GM23338 (cell line): ENCODE data around the gene BANF1. TPM values are rescaled to one million over a fixed set of nuclear protein-coding genes. Genes with fewer than 3 reads are reported as not detected.

Experiments used
- ATAC-seq: fragments of 200-7000 bp; cut with Tn5 transposase; 3 replicates; pipeline ENCODE4 v1.9.1; 2020
- DNase-seq: peaks from one replicate; pipeline ENCODE4 v3.0.0-alpha.2; 2015; ENCODE audit warnings: low spot score
- H2AFZ ChIP-seq: fragments of 200-600 bp; sonication (generic); 2 replicates; pipeline ENCODE4 v1.8.0; 2016; ENCODE audit warnings: antibody characterized with exemption, mild to moderate bottlenecking, moderate library complexity
- H3F3A ChIP-seq: fragments of 200-600 bp; sonication (generic); replicated peaks from 2 replicates; pipeline ENCODE4 v1.8.0; 2017; ENCODE audit warnings: antibody characterized with exemption, mixed run types, low read depth
- H3K27ac ChIP-seq: fragments of 200-600 bp; sonication (generic); 2 replicates; pipeline ENCODE4 v1.6.1; 2016; ENCODE audit warnings: low read depth
- H3K27me3 ChIP-seq: fragments of 200-600 bp; sonication (generic); 2 replicates; pipeline ENCODE4 v1.8.0; 2016; ENCODE audit warnings: mild to moderate bottlenecking, mixed run types, moderate library complexity; ENCODE audit not compliant: insufficient read depth
- H3K36me3 ChIP-seq: fragments of 200-600 bp; sonication (generic); 2 replicates; pipeline ENCODE4 v1.8.0; 2016; ENCODE audit warnings: mild to moderate bottlenecking; ENCODE audit not compliant: insufficient read depth
- H3K4me1 ChIP-seq: fragments of 200-600 bp; sonication (generic); 2 replicates; pipeline ENCODE4 v1.8.0; 2016; ENCODE audit warnings: mild to moderate bottlenecking, moderate library complexity; ENCODE audit not compliant: insufficient read depth
- H3K4me2 ChIP-seq: fragments of 200-600 bp; sonication (generic); 2 replicates; pipeline ENCODE4 v1.7.1; 2017; ENCODE audit warnings: mixed run types
- H3K4me3 ChIP-seq: fragments of 200-600 bp; sonication (generic); 2 replicates; pipeline ENCODE4 v1.6.1; 2016; ENCODE audit warnings: mixed run types
- H3K79me2 ChIP-seq: fragments of 200-600 bp; sonication (generic); replicated peaks from 2 replicates; pipeline ENCODE4 v1.8.0; 2017; ENCODE audit warnings: mild to moderate bottlenecking; ENCODE audit not compliant: insufficient read depth
- H3K9me2 ChIP-seq: fragments of 200-600 bp; sonication (generic); 2 replicates; pipeline ENCODE4 v1.8.0; 2017; ENCODE audit not compliant: insufficient read depth
- H4K20me1 ChIP-seq: fragments of 200-600 bp; sonication (generic); replicated peaks from 2 replicates; pipeline ENCODE4 v1.8.0; 2017; ENCODE audit warnings: mild to moderate bottlenecking; ENCODE audit not compliant: insufficient read depth
- H3K27ac Mint-ChIP-seq: 2 replicates; pipeline ENCODE4 v1.8.0; 2020; ENCODE audit warnings: inconsistent platforms, mild to moderate bottlenecking, moderate library complexity, mixed read lengths
- H3K27me3 Mint-ChIP-seq: 3 replicates; pipeline ENCODE4 v1.8.0; 2022; ENCODE audit warnings: low read depth, mild to moderate bottlenecking, moderate library complexity, mixed read lengths, inconsistent platforms; ENCODE audit not compliant: insufficient read depth, poor library complexity
- H3K36me3 Mint-ChIP-seq: 3 replicates; pipeline ENCODE4 v1.8.0; 2021; ENCODE audit warnings: low read depth, mild to moderate bottlenecking, inconsistent platforms, moderate library complexity, mixed read lengths
- H3K4me1 Mint-ChIP-seq: 3 replicates; pipeline ENCODE4 v1.8.0; 2020; ENCODE audit warnings: mild to moderate bottlenecking, inconsistent platforms, mixed read lengths
- H3K4me3 Mint-ChIP-seq: 3 replicates; pipeline ENCODE4 v1.8.0; 2021; ENCODE audit warnings: moderate library complexity, mild to moderate bottlenecking, inconsistent platforms, mixed read lengths
- H3K9me3 Mint-ChIP-seq: 3 replicates; pipeline ENCODE4 v1.8.0; 2020; ENCODE audit warnings: moderate library complexity, mild to moderate bottlenecking, inconsistent platforms, mixed read lengths
- CREB1 ChIP-seq: fragments of 250-450 bp; sonication (Bioruptor Pico); IDR thresholded peaks from 2 replicates; pipeline ENCODE4 v1.5.0; 2020; ENCODE audit warnings: low read depth, mild to moderate bottlenecking, moderate library complexity
- EZH2 ChIP-seq: fragments of 200-600 bp; sonication (generic); IDR thresholded peaks from one replicate; pipeline ENCODE4 v1.8.0; 2017; ENCODE audit warnings: antibody characterized with exemption, mild to moderate bottlenecking, low read depth; ENCODE audit not compliant: unreplicated experiment
- EZH2phosphoT487 ChIP-seq: fragments of 200-600 bp; sonication (generic); IDR thresholded peaks from one replicate; pipeline ENCODE4 v1.8.1; 2018; ENCODE audit warnings: antibody characterized with exemption; ENCODE audit not compliant: unreplicated experiment
- JUNB ChIP-seq: IDR thresholded peaks from one replicate; pipeline ENCODE4 v1.6.1; 2016; ENCODE audit warnings: antibody characterized with exemption; ENCODE audit not compliant: unreplicated experiment
- NANOG ChIP-seq: IDR thresholded peaks from 2 replicates; pipeline ENCODE4 v1.6.1; 2016; ENCODE audit warnings: antibody characterized with exemption, borderline replicate concordance
- POLR2AphosphoS5 ChIP-seq: IDR thresholded peaks from 2 replicates; pipeline ENCODE4 v1.6.1; 2016; ENCODE audit warnings: antibody characterized with exemption, low read depth
- REST ChIP-seq: IDR thresholded peaks from one replicate; pipeline ENCODE4 v1.6.1; 2018; ENCODE audit warnings: antibody characterized with exemption; ENCODE audit not compliant: unreplicated experiment
- ZNF114 ChIP-seq: fragments of 250-450 bp; sonication (Bioruptor Pico); IDR thresholded peaks from 2 replicates; pipeline ENCODE4 v1.5.0; 2020; ENCODE audit warnings: mild to moderate bottlenecking, moderate library complexity
- ZNF331 ChIP-seq: fragments of 250-450 bp; sonication (Bioruptor Pico); IDR thresholded peaks from 2 replicates; pipeline ENCODE4 v1.5.0; 2020; ENCODE audit warnings: low read depth, mild to moderate bottlenecking, moderate library complexity
- long read RNA-seq: library from polyadenylated mRNA; unstranded; transcript quantifications from one replicate; pipeline ENCODE4 v2.0.0, GENCODE V29; 2020; ENCODE audit not compliant: unreplicated experiment
- polyA plus RNA-seq: library from polyadenylated mRNA; unstranded; fragments of >200 nt; fragmentation: Nextera tagmentation; extraction: Ambion mirVana; gene quantifications from 2 replicates; pipeline ENCODE4 v1.2.1, GENCODE V29; 2016
- total RNA-seq: library from RNA; depleted of rRNA; stranded (reverse); fragments of >200 nt; shearing (Covaris generic); gene quantifications from 2 replicates; pipeline ENCODE4 v1.2.3, GENCODE V29; 2014; rRNA removed
- TF ChIP-seq, protein P1 (sequence below): IDR thresholded peaks from 2 replicates; pipeline ENCODE4 v1.6.1; 2016; ENCODE audit warnings: antibody characterized with exemption
- TF ChIP-seq, protein P2 (sequence below), 2 experiments: fragments of 200-600 bp in 1 of 2; sonication (generic) in 1 of 2; conservative IDR thresholded peaks; 2 replicates each; pipeline versions ENCODE4 v1.5.1 to v1.6.1; 2016 to 2017; ENCODE audit warnings: antibody characterized with exemption in 2 of 2, low read depth in 2 of 2, mild to moderate bottlenecking in 2 of 2, moderate library complexity in 1 of 2

Gene BANF1
- 44.7 and 58.2 TPM in 2 replicates for total RNA-seq
- polyA plus RNA-seq: 765 and 903 TPM in 2 replicates
- long read RNA-seq, transcript BANF1-201 (3 exons, 1,155 nt): major isoform, 79 of 133 reads
- long read RNA-seq, transcript BANF1-202 (3 exons, 946 nt): minor isoform, 21 of 133 reads
- long read RNA-seq, partial matches to known transcripts: 23 of 133 reads
- long read RNA-seq, other reads (novel, unspliced or antisense): 8 of 133 reads

DNA sequence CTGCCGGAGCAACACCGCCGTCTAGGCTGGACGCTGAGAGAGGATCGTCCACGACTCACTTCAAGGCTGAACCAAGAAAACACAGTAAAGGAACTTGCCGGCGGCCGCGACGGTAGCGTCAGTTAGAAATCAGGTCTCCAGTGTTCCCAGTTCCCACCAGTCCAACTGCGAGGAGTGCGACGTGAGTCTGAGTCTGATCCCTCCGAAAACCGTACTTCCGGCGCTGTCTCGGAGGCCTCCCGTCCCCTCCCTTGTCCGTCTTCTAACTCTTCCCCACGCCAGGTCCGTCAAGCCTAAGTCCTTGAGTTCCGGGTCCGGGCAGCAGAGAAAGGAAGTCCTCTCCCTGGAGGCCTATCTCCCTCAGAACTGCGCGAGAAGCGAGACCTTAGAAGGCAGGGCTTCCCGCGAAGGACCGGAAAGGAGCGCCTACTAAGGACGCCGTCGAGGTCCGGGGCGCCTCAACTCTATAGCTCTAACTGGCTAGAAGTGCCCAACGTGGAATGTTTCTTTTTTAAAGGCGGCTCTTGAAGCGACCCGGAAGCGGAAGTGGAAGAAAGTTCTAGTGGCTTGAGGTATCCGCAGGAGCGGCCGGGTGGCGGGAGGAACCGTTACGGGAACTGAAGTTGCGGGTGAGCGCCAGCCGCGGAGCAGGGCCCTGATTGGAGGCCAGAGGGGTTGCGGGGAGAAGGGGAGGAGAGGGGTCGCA, at the start of gene BANF1, which contains the start of gene EIF1AD:
Gene BANF1, plus strand, starts transcription at position 562 of the 706 bp plus-strand sequence. CDS start 748 bp downstream, outside the sequence.
Gene EIF1AD, minus strand, starts transcription at position 216 of the 706 bp plus-strand sequence. CDS start 1,768 bp downstream, outside the sequence.
- H2AFZ ChIP-seq: peak within 1 kb of the TSS; percentile 89
- peaks cover 17% of the 10 kb centered on the region for H3K4me1 Mint-ChIP-seq
- H3K9me2 ChIP-seq: no peaks in the 10 kb centered on the region
- H3K27me3 ChIP-seq: no peaks in the 10 kb centered on the region
- H3K27me3 Mint-ChIP-seq: peaks cover 14% of the 10 kb centered on the region
- H3K36me3 ChIP-seq: peaks cover 24% of the 10 kb centered on the region
- peak within 1 kb of the TSS; percentile 100 for H3K4me3 Mint-ChIP-seq
- DNase-seq (peak; percentile 98), ATAC-seq (peak; percentile 91)
- TF ChIP-seq NANOG (no peak), ZNF114 (CRISPR knock-in tag) (peak; percentile 92), CREB1 (CRISPR knock-in tag) (peak; percentile 78), POLR2AphosphoS5 (peak; percentile 81), EZH2 (no peak)
- TF ChIP-seq, protein P1, sequence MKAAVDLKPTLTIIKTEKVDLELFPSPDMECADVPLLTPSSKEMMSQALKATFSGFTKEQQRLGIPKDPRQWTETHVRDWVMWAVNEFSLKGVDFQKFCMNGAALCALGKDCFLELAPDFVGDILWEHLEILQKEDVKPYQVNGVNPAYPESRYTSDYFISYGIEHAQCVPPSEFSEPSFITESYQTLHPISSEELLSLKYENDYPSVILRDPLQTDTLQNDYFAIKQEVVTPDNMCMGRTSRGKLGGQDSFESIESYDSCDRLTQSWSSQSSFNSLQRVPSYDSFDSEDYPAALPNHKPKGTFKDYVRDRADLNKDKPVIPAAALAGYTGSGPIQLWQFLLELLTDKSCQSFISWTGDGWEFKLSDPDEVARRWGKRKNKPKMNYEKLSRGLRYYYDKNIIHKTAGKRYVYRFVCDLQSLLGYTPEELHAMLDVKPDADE: peak; percentile 87
- peaks cover 73% of the 10 kb centered on the region for H3K36me3 Mint-ChIP-seq
- H3F3A ChIP-seq: peaks cover 18% of the 10 kb centered on the region; the same call in 1 of the 2 replicates
- peak within 1 kb of the TSS; percentile 99 for H3K27ac Mint-ChIP-seq
- H3K9me3 Mint-ChIP-seq: no peaks in the 10 kb centered on the region
- peaks cover 39% of the 10 kb centered on the region for H3K79me2 ChIP-seq
- H3K4me1 ChIP-seq: peaks cover 16% of the 10 kb centered on the region; the same call in 1 of the 2 replicates
- peaks cover 7% of the 10 kb centered on the region; the same call in 1 of the 2 replicates for H4K20me1 ChIP-seq
- H3K4me2 ChIP-seq: peak within 1 kb of the TSS; percentile 93
- H3K27ac ChIP-seq: peak within 1 kb of the TSS; percentile 99
- peak within 1 kb of the TSS; percentile 97 for H3K4me3 ChIP-seq

DNA sequence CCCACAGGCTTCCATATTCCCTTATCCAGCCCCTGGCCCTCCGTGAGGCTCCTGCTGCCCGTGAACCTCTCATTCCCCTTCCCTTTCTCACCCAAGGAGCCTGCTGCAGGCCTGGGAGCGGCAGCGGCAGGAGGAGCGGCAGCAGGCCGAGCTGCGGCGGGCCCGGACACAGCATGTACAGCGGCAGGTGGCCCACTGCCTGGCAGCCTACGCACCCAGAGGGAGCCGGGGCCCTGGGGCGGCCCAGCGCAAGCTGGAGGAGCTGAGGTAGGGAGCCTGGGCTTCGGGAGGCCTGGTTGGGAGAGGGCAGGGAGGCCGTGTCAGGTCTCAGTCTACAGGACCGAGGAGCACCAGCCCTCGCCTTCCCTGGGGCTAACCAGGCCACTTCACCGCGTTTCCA, 48.8 kb upstream of the BANF1 start:
- peaks cover 3% of the 10 kb centered on the region; the same call in 2 of the 3 replicates for H3K4me1 Mint-ChIP-seq
- Histone ChIP-seq H3K79me2 (no peaks in the 10 kb centered on the region), H3K27me3 (no peaks in the 10 kb centered on the region), H3K4me2 (no peak overlapping the region), H3K36me3 (no peaks in the 10 kb centered on the region), H3K4me1 (no peaks in the 10 kb centered on the region), H3K9me2 (no peaks in the 10 kb centered on the region), H3F3A (0 out of 2 replicates have a peak, but pooled peaks cover 3% of the 10 kb centered on the region), H4K20me1 (no peaks in the 10 kb centered on the region), H3K4me3 (no peak overlapping the region), H3K27ac (no peak overlapping the region), H2AFZ (no peak overlapping the region)
- no peaks in the 10 kb centered on the region for H3K9me3 Mint-ChIP-seq
- no peaks in the 10 kb centered on the region for H3K36me3 Mint-ChIP-seq
- peaks cover 2% of the 10 kb centered on the region for H3K27me3 Mint-ChIP-seq
- no peak overlapping the region for H3K27ac Mint-ChIP-seq
- no peak for DNase-seq
- 0 out of 3 replicates have a peak, but pooled peaks have one; percentile 27 for ATAC-seq
- H3K4me3 Mint-ChIP-seq: no peak overlapping the region
- TF ChIP-seq POLR2AphosphoS5: no peak
- TF ChIP-seq, protein P1: no peak
- TF ChIP-seq REST: no peak
- TF ChIP-seq, protein P2, sequence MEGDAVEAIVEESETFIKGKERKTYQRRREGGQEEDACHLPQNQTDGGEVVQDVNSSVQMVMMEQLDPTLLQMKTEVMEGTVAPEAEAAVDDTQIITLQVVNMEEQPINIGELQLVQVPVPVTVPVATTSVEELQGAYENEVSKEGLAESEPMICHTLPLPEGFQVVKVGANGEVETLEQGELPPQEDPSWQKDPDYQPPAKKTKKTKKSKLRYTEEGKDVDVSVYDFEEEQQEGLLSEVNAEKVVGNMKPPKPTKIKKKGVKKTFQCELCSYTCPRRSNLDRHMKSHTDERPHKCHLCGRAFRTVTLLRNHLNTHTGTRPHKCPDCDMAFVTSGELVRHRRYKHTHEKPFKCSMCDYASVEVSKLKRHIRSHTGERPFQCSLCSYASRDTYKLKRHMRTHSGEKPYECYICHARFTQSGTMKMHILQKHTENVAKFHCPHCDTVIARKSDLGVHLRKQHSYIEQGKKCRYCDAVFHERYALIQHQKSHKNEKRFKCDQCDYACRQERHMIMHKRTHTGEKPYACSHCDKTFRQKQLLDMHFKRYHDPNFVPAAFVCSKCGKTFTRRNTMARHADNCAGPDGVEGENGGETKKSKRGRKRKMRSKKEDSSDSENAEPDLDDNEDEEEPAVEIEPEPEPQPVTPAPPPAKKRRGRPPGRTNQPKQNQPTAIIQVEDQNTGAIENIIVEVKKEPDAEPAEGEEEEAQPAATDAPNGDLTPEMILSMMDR (conservative IDR thresholded peaks at IDR 0.05; ENCODE audit: low read depth in 2 of 2): no peak
- no peak for TF ChIP-seq JUNB
- no peak for TF ChIP-seq CREB1 (CRISPR knock-in tag)
- no peak for TF ChIP-seq EZH2phosphoT487
- no peak for TF ChIP-seq ZNF331 (CRISPR knock-in tag)
- TF ChIP-seq ZNF114 (CRISPR knock-in tag): no peak
